PC-3 (cell line): Measurements from ENCODE around the gene TNIP1. TPM values are rescaled to one million over a fixed set of nuclear protein-coding genes. Genes with fewer than 3 reads are reported as not detected.

ENCODE experiments used
- ATAC-seq: fragments of 200-7000 bp; cut with Tn5 transposase; 2 replicates; pipeline ENCODE4 v1.9.1; 2020; ENCODE audit warnings: mild to moderate bottlenecking, moderate library complexity
- BruUV-seq: library from RNA; stranded (reverse); fragments of 400-500 nt; replicated peaks from 2 replicates; lab custom pipeline; 2021; lab: Mats Ljungman, UMichigan
- CTCF ChIA-PET: fragments of 300-600 bp; sonication (Branson Sonifier 250); formaldehyde crosslinking; loops from one replicate; lab custom pipeline; 2022; ENCODE audit warnings: antibody characterized with exemption; lab: Charles Lee
- POLR2A ChIA-PET: fragments of 300-600 bp; sonication (Branson Sonifier 250); formaldehyde crosslinking; loops from one replicate; lab custom pipeline; 2022; ENCODE audit warnings: antibody characterized with exemption; ENCODE audit not compliant: unreplicated experiment; lab: Charles Lee
- DNase-seq: peaks from one replicate; pipeline ENCODE4 v3.0.0-alpha.2; 2015
- H2AFZ ChIP-seq: fragments of 300-600 bp; sonication (generic); 2 replicates; pipeline ENCODE4 v1.6.0; 2016; ENCODE audit warnings: antibody characterized with exemption, low read length
- H3F3A ChIP-seq: fragments of 300-600 bp; sonication (generic); one replicate; pipeline ENCODE4 v1.6.0; 2017; ENCODE audit warnings: antibody characterized with exemption, low read length, control low read depth, mild to moderate bottlenecking; ENCODE audit not compliant: unreplicated experiment
- H3K27ac ChIP-seq: fragments of 300-600 bp; sonication (generic); 2 replicates; pipeline ENCODE4 v1.5.1; 2016; ENCODE audit warnings: mild to moderate bottlenecking, low read length
- H3K27me3 ChIP-seq: fragments of 300-600 bp; sonication (generic); 2 replicates; pipeline ENCODE4 v1.6.1; 2016; ENCODE audit warnings: low read length, mixed read lengths
- H3K36me3 ChIP-seq: fragments of 300-600 bp; sonication (generic); 2 replicates; pipeline ENCODE4 v1.6.1; 2016; ENCODE audit warnings: low read depth, mixed run types, low read length, mixed read lengths
- H3K4me1 ChIP-seq: fragments of 300-600 bp; sonication (generic); 2 replicates; pipeline ENCODE4 v1.5.1; 2016; ENCODE audit warnings: low read length; ENCODE audit not compliant: insufficient read depth
- H3K4me2 ChIP-seq: fragments of 300-600 bp; sonication (generic); 2 replicates; pipeline ENCODE4 v1.6.0; 2016; ENCODE audit warnings: low read length
- H3K4me3 ChIP-seq: fragments of 300-600 bp; sonication (generic); 2 replicates; pipeline ENCODE4 v1.5.1; 2016; ENCODE audit warnings: mild to moderate bottlenecking, low read length, mixed read lengths
- H3K79me2 ChIP-seq: fragments of 300-600 bp; sonication (generic); 2 replicates; pipeline ENCODE4 v1.6.1; 2017; ENCODE audit warnings: low read length, mixed read lengths
- H3K9ac ChIP-seq: fragments of 300-600 bp; sonication (generic); 2 replicates; pipeline ENCODE4 v1.6.0; 2016; ENCODE audit warnings: mild to moderate bottlenecking, low read length
- H3K9me2 ChIP-seq: fragments of 300-600 bp; sonication (generic); replicated peaks from 2 replicates; pipeline ENCODE4 v1.6.1; 2016; ENCODE audit warnings: mixed run types, low read length, mixed read lengths
- H3K9me3 ChIP-seq: fragments of 300-600 bp; sonication (generic); 2 replicates; pipeline ENCODE4 v1.6.1; 2016; ENCODE audit warnings: low read length, mixed read lengths
- H4K20me1 ChIP-seq: fragments of 300-600 bp; sonication (generic); 2 replicates; pipeline ENCODE4 v1.6.1; 2016; ENCODE audit warnings: low read length, mixed read lengths
- EZH2 ChIP-seq: fragments of 300-600 bp; sonication (generic); IDR thresholded peaks from one replicate; pipeline ENCODE4 v1.6.1; 2017; ENCODE audit warnings: antibody characterized with exemption, mild to moderate bottlenecking, low read length; ENCODE audit not compliant: unreplicated experiment
- EZH2phosphoT487 ChIP-seq: fragments of 300-600 bp; sonication (generic); IDR thresholded peaks from 2 replicates; pipeline ENCODE4 v1.6.1; 2018; ENCODE audit warnings: mild to moderate bottlenecking, antibody characterized with exemption, low read length, borderline replicate concordance
- intact Hi-C: fragments of 100-400 bp; cut with micrococcal nuclease; formaldehyde crosslinking; loops from 2 replicates; pipeline ENCODE4 v1.9.0; 2023
- total RNA-seq: library from RNA; depleted of rRNA; stranded (reverse); fragments of >200 nt; gene quantifications from 2 replicates; pipeline ENCODE4 v1.2.3, GENCODE V29; 2014
- TF ChIP-seq, protein P1 (sequence below): fragments of 300-600 bp; sonication (generic); conservative IDR thresholded peaks from 2 replicates; pipeline ENCODE4 v1.5.1; 2017; ENCODE audit warnings: antibody characterized with exemption, low read depth, mild to moderate bottlenecking, low read length

The TNIP1 gene
- total RNA-seq, 1 experiment from 2014 or later: 90.0 TPM

DNA sequence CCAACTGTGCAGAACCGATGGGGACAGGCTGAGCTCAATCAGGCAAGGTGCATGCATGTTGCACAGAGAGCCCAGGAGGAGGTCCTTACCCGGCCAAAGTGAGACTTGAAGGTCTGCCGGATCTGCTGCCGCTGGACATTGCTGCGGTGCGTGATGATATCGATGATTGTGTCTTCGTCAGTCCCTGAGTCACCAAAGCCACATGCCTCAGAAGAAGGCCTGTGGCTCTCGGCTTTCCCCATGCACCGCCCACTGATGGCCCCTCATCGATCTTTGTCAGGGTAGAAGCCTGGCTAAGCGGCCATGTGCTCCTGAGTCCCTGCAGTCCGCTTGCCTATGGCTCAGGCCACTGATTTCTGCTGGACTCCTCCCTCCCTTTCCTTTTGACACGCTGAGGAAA is 42.0 kb upstream of the TNIP1 start:
- Histone ChIP-seq H3K9me3 (no peaks in the 10 kb centered on the region), H3K36me3 (peaks cover 20% of the 10 kb centered on the region), H3K27me3 (no peaks in the 10 kb centered on the region), H4K20me1 (no peaks in the 10 kb centered on the region), H3K9ac (no peak overlapping the region), H3K9me2 (no peaks in the 10 kb centered on the region), H3K4me2 (no peak overlapping the region), H2AFZ (no peak overlapping the region), H3K79me2 (no peaks in the 10 kb centered on the region), H3F3A (no peaks in the 10 kb centered on the region), H3K27ac (no peak overlapping the region), H3K4me1 (no peaks in the 10 kb centered on the region), H3K4me3 (no peak overlapping the region)
- ChIA-PET CTCF (no interaction called here), POLR2A (no interaction called here)
- TF ChIP-seq EZH2phosphoT487: no peak
- TF ChIP-seq, protein P1, sequence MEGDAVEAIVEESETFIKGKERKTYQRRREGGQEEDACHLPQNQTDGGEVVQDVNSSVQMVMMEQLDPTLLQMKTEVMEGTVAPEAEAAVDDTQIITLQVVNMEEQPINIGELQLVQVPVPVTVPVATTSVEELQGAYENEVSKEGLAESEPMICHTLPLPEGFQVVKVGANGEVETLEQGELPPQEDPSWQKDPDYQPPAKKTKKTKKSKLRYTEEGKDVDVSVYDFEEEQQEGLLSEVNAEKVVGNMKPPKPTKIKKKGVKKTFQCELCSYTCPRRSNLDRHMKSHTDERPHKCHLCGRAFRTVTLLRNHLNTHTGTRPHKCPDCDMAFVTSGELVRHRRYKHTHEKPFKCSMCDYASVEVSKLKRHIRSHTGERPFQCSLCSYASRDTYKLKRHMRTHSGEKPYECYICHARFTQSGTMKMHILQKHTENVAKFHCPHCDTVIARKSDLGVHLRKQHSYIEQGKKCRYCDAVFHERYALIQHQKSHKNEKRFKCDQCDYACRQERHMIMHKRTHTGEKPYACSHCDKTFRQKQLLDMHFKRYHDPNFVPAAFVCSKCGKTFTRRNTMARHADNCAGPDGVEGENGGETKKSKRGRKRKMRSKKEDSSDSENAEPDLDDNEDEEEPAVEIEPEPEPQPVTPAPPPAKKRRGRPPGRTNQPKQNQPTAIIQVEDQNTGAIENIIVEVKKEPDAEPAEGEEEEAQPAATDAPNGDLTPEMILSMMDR: no peak
- TF ChIP-seq EZH2: no peak
- no peak for DNase-seq
- BruUV-seq: no TSS peak
- intact Hi-C loops: no loop called here
- no peak for ATAC-seq

DNA sequence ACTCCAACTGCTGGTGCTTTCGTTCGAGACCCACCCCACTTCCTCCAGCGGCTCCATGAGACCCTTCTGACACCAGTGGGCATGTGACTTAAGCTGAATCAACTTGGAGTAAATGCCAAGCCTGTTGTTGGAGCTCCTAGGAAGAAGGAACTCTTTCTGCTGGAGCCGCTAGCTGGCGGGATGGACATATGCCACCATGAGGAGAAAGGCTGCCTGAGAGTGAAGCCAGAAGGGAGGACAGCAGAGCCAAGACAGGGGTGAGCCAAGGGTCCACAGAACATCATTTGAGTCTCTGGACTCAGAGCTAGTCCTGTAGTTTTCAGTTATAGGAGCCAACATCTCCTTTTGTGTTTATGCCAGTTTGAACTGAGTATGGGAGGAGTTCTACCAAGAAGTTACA is 40.8 kb upstream of the TNIP1 start:
- no TSS peak for BruUV-seq
- CTCF ChIA-PET: no interaction called here
- ATAC-seq: no peak

DNA sequence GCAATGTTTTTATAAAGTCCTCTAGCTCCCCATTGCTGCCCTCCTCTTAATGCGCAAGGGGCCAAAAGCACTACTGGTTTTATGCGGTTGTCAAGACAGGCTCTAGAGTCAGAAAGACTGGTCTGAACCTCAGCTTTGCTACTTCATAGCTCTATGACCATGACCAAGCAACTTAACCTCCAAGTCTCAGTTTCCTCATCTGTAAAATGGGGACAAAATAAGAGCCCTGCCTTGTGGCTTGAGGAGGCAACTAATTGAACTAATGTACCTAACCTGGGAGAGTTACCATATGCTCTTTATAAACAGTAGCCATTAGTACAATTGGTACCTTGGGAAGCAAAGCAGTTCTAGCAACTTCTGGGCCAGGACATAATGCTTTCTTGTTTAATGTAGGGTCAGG is 40.3 kb upstream of the TNIP1 start:
- H3K4me3 ChIP-seq: no peak overlapping the region
- ChIA-PET POLR2A (no interaction called here), CTCF (no interaction called here)
- no peak overlapping the region for H3K27ac ChIP-seq
- H3K79me2 ChIP-seq: no peaks in the 10 kb centered on the region
- ATAC-seq (no peak), DNase-seq (no peak)
- H3K27me3 ChIP-seq: no peaks in the 10 kb centered on the region
- 0 out of 2 replicates have a peak, but pooled peaks cover under 1% of the 10 kb centered on the region for H4K20me1 ChIP-seq
- H3K36me3 ChIP-seq: peaks cover 20% of the 10 kb centered on the region
- no peaks in the 10 kb centered on the region for H3K4me1 ChIP-seq
- H2AFZ ChIP-seq: no peak overlapping the region
- no peak overlapping the region for H3K4me2 ChIP-seq
- intact Hi-C loops: no loop called here
- no peaks in the 10 kb centered on the region for H3K9me2 ChIP-seq
- TF ChIP-seq EZH2 (no peak), EZH2phosphoT487 (no peak)
- TF ChIP-seq, protein P1: no peak
- no peaks in the 10 kb centered on the region for H3K9me3 ChIP-seq
- H3F3A ChIP-seq: no peaks in the 10 kb centered on the region
- no peak overlapping the region for H3K9ac ChIP-seq
- BruUV-seq: no TSS peak

More for the DNA sequence above, 40.8 kb upstream of the TNIP1 start:
- no peak overlapping the region for H3K4me2 ChIP-seq
- no peaks in the 10 kb centered on the region for H4K20me1 ChIP-seq
- no peaks in the 10 kb centered on the region for H3K9me2 ChIP-seq
- intact Hi-C loops: no loop called here
- peaks cover 20% of the 10 kb centered on the region for H3K36me3 ChIP-seq
- no peak overlapping the region for H3K9ac ChIP-seq
- no peak overlapping the region for H3K4me3 ChIP-seq
- no peaks in the 10 kb centered on the region for H3K79me2 ChIP-seq
- H3K27ac ChIP-seq: no peak overlapping the region
- no peaks in the 10 kb centered on the region for H3K4me1 ChIP-seq
- DNase-seq: no peak
- POLR2A ChIA-PET: no interaction called here
- H3F3A ChIP-seq: no peaks in the 10 kb centered on the region
- no peak overlapping the region for H2AFZ ChIP-seq
- no peaks in the 10 kb centered on the region for H3K9me3 ChIP-seq
- H3K27me3 ChIP-seq: no peaks in the 10 kb centered on the region
- no peak for TF ChIP-seq EZH2
- TF ChIP-seq, protein P1: no peak
- no peak for TF ChIP-seq EZH2phosphoT487
